ENCODE data around the gene ENTR1. TPM values are rescaled to one million over a fixed set of nuclear protein-coding genes. Genes with fewer than 3 reads are reported as not detected.

Gene ENTR1
- total RNA-seq, 5 donors from 2014 or later (not counting 1 experiment from before 2014, with no cell fraction given), result 57.7 to 103 (median 95.6) TPM

DNA sequence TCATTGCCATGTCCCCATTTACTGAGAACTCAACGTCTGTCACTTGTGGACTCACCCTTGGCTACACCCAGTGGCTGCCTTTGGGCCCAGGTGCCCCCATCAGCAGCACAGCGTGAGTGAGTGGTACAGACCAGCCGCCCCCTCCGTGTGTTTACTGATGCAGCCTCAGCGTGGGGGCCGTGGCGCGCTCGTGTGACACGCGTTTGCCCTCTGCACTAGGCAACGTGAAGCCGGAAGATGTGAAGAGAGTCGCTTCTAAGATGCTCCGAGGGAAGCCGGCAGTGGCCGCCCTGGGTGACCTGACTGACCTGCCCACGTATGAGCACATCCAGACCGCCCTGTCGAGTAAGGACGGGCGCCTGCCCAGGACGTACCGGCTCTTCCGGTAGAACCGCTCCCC is 12.5 kb upstream of the ENTR1 start:
- peaks cover 30% of the 10 kb centered on the region for H3K36me3 Mint-ChIP-seq
- no peaks in the 10 kb centered on the region for H3K9me3 Mint-ChIP-seq
- WGBS (ENCODE audit: insufficient coverage), result 96% methylated on average over 26 of the region's 26 CpGs
- ChIA-PET CTCF (no interaction called here), POLR2A (no interaction called here)
- H3K27me3 ChIP-seq (replicated peaks in 1 of 2; ENCODE audit: control insufficient read depth in 2 of 2, extremely low read depth in 1 of 2, insufficient read depth in 2 of 2, low read length in 1 of 2), result no peaks in the 10 kb centered on the region
- H3K27ac Mint-ChIP-seq, result no peak overlapping the region
- H3K27ac ChIP-seq (ENCODE audit: low read length), result no peak overlapping the region
- no peak overlapping the region for H3K4me3 Mint-ChIP-seq
- H3K27me3 Mint-ChIP-seq, result no peaks in the 10 kb centered on the region
- H3K36me3 ChIP-seq (ENCODE audit: control insufficient read depth in 2 of 2, extremely low read depth in 1 of 2, insufficient read depth in 1 of 2, low read length in 1 of 2), result peaks cover 25 to 57% of the 10 kb centered on the region in 2 donors
- ATAC-seq (replicated peaks in 1 of 4) (no peak), DNase-seq (no peak)
- no peaks in the 10 kb centered on the region for H3K4me1 Mint-ChIP-seq
- no peak overlapping the region for H3K4me3 ChIP-seq (ENCODE audit: control insufficient read depth in 1 of 2, extremely low read depth in 1 of 2, low read length in 1 of 2)
- no peaks in the 10 kb centered on the region for H3K9me3 ChIP-seq
- H3K4me1 ChIP-seq (ENCODE audit: control insufficient read depth in 1 of 2, extremely low read depth in 1 of 2, insufficient read depth in 2 of 2, low read length in 2 of 2), result no peaks in the 10 kb centered on the region

DNA sequence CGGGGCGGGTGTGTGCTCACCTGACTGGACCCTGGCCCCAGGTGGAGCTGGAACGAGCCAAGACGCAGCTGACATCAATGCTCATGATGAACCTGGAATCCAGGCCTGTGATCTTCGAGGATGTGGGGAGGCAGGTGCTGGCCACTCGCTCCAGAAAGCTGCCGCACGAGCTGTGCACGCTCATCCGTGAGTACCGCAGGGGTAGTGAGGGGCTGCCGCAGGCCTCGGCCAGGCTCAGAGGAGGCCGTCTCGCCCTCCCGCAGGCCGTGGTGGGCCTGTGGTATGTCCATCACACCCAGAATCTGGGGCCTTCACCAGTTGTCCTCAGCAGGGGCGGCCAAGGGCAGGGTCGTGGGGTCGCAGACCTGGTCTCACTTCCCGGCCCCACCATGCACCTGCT is 11.4 kb upstream of the ENTR1 start:
- 93% methylated on average over 21 of the region's 21 CpGs for WGBS (ENCODE audit: insufficient coverage)
- Mint-ChIP-seq H3K4me3 (no peak overlapping the region), H3K4me1 (no peaks in the 10 kb centered on the region), H3K36me3 (peaks cover 34% of the 10 kb centered on the region), H3K9me3 (no peaks in the 10 kb centered on the region), H3K27ac (no peak overlapping the region), H3K27me3 (no peaks in the 10 kb centered on the region)
- Histone ChIP-seq H3K4me1 (ENCODE audit: control insufficient read depth in 1 of 2, extremely low read depth in 1 of 2, insufficient read depth in 2 of 2, low read length in 2 of 2) (no peaks in the 10 kb centered on the region), H3K27me3 (replicated peaks in 1 of 2; ENCODE audit: control insufficient read depth in 2 of 2, extremely low read depth in 1 of 2, insufficient read depth in 2 of 2, low read length in 1 of 2) (no peaks in the 10 kb centered on the region), H3K9me3 (no peaks in the 10 kb centered on the region), H3K36me3 (ENCODE audit: control insufficient read depth in 2 of 2, extremely low read depth in 1 of 2, insufficient read depth in 1 of 2, low read length in 1 of 2) (peaks cover 32 to 66% of the 10 kb centered on the region in 2 donors), H3K27ac (ENCODE audit: low read length) (no peak overlapping the region), H3K4me3 (ENCODE audit: control insufficient read depth in 1 of 2, extremely low read depth in 1 of 2, low read length in 1 of 2) (no peak overlapping the region)
- POLR2A ChIA-PET, result interaction anchor here in 1 of 2 donors (0.7 kb wide), 1 partner anchor 44 kb away, joined by 8 read pairs; no protein-coding TSS in a partner anchor
- DNase-seq, result no peak
- CTCF ChIA-PET, result interaction anchor here in 1 of 2 donors (0.6 kb wide), 1 partner anchor 24 kb away, joined by 4 read pairs; no protein-coding TSS in a partner anchor
- ATAC-seq (replicated peaks in 1 of 4), result no peak

DNA sequence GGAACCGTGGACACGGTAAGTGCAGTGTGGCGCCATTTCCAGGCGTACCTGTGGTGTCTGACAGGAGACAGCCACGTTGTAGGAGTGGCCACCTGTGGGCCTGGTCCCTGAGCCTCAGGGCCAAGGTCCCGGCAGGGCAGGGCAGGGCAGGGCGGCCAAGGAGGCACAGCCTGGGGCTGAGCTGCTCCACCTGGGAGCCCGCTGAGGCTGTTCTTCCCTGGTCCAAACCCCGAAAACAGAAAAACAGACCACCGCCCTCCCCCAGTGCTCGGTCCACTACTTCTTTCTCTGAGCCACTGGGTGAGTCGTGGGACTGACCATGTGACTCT is 8.6 kb upstream of the ENTR1 start:
- no peak for DNase-seq
- no peak for ATAC-seq (replicated peaks in 1 of 4)
- 97% methylated on average over 12 of the region's 12 CpGs for WGBS (ENCODE audit: insufficient coverage)
- H3K36me3 ChIP-seq (ENCODE audit: control insufficient read depth in 2 of 2, extremely low read depth in 1 of 2, insufficient read depth in 1 of 2, low read length in 1 of 2), result peaks cover 36 to 82% of the 10 kb centered on the region in 2 donors
- H3K9me3 ChIP-seq, result no peaks in the 10 kb centered on the region
- no peaks in the 10 kb centered on the region for H3K27me3 ChIP-seq (replicated peaks in 1 of 2; ENCODE audit: control insufficient read depth in 2 of 2, extremely low read depth in 1 of 2, insufficient read depth in 2 of 2, low read length in 1 of 2)
- ChIA-PET POLR2A (interaction anchor here in 1 of 2 donors (0.6 kb wide), 1 partner anchor 23 kb away, joined by 4 read pairs; no protein-coding TSS in a partner anchor), CTCF (no interaction called here)
- peaks cover 0 to under 1% (median 0%) of the 10 kb centered on the region in 3 donors for H3K4me1 Mint-ChIP-seq
- no peak overlapping the region for H3K4me3 Mint-ChIP-seq
- no peak overlapping the region for H3K4me3 ChIP-seq (ENCODE audit: control insufficient read depth in 1 of 2, extremely low read depth in 1 of 2, low read length in 1 of 2)
- H3K27ac Mint-ChIP-seq, result no peak overlapping the region
- no peaks in the 10 kb centered on the region for H3K4me1 ChIP-seq (ENCODE audit: control insufficient read depth in 1 of 2, extremely low read depth in 1 of 2, insufficient read depth in 2 of 2, low read length in 2 of 2)
- H3K36me3 Mint-ChIP-seq, result peaks cover 39% of the 10 kb centered on the region
- H3K27ac ChIP-seq (ENCODE audit: low read length), result no peak overlapping the region
- H3K9me3 Mint-ChIP-seq, result no peaks in the 10 kb centered on the region
- no peaks in the 10 kb centered on the region for H3K27me3 Mint-ChIP-seq

DNA sequence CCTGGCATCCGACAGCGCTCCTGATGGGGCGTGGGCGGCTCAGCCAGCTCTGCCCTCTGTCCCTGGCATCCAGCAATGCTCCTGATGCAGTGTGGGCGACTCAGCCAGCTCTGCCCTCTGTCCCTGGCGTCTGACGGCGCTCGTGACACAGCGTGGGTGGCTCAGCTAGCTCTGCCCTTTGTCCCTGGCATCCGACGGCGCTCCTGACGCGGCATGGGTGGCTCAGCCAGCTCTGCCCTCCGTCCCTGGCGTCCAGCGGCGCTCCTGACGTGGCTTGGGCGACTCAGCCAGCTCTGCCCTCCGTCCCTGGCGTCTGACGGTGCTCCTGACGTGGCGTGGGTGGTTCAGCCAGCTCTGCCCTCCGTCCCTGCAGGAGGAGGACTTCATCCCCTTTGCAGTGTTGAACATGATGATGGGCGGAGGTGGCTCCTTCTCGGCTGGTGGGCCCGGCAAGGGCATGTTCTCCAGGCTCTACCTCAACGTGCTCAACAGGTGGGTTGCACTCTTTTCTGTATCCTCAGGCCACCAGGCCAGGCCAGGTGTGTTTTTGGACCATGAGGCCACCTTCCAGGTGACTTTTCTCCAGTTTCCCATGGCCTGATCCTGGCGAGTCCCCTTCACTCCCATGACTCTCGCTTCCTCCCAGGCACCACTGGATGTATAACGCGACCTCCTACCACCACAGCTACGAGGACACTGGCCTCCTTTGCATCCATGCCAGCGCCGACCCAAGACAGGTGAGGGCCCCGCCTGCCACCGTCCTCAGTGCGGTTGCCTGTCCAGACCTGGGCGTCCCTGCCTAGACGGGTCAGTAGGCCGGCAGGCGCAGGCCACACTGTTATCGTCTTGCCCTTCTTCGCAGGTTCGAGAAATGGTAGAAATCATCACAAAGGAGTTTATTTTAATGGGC is 8.0 kb upstream of the ENTR1 start:
- Mint-ChIP-seq H3K4me1 (peaks cover 0 to 3% (median 0%) of the 10 kb centered on the region in 3 donors), H3K27ac (no peak overlapping the region), H3K36me3 (peaks cover 45% of the 10 kb centered on the region), H3K4me3 (no peak overlapping the region), H3K9me3 (no peaks in the 10 kb centered on the region), H3K27me3 (no peaks in the 10 kb centered on the region)
- Histone ChIP-seq H3K4me1 (ENCODE audit: control insufficient read depth in 1 of 2, extremely low read depth in 1 of 2, insufficient read depth in 2 of 2, low read length in 2 of 2) (no peaks in the 10 kb centered on the region), H3K27me3 (replicated peaks in 1 of 2; ENCODE audit: control insufficient read depth in 2 of 2, extremely low read depth in 1 of 2, insufficient read depth in 2 of 2, low read length in 1 of 2) (no peaks in the 10 kb centered on the region), H3K4me3 (ENCODE audit: control insufficient read depth in 1 of 2, extremely low read depth in 1 of 2, low read length in 1 of 2) (no peak overlapping the region), H3K27ac (ENCODE audit: low read length) (no peak overlapping the region), H3K9me3 (no peaks in the 10 kb centered on the region), H3K36me3 (ENCODE audit: control insufficient read depth in 2 of 2, extremely low read depth in 1 of 2, insufficient read depth in 1 of 2, low read length in 1 of 2) (peaks cover 36 to 84% of the 10 kb centered on the region in 2 donors)
- POLR2A ChIA-PET, result interaction anchor here in 1 of 2 donors (0.7 kb wide), 1 partner anchor 23 kb away, joined by 3 read pairs; no protein-coding TSS in a partner anchor
- no peak for DNase-seq
- no peak for ATAC-seq (replicated peaks in 1 of 4)
- 95% methylated on average over 48 of the region's 48 CpGs for WGBS (ENCODE audit: insufficient coverage)
- CTCF ChIA-PET, result no interaction called here

DNA sequence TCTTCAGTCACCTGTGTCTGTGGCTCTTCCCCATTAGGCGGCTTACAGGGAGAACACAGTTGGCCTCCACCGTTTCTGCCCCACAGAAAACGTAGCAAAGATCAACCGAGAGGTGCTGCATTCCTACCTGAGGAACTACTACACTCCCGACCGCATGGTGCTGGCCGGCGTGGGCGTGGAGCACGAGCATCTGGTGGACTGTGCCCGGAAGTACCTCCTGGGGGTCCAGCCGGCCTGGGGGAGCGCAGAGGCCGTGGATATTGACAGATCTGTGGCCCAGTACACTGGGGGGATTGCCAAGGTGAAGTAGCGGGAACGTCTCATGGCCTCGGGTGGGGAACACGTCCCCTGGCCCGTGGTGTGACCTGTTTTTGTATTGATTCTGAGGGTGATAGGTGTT is 6.5 kb upstream of the ENTR1 start:
- H3K9me3 ChIP-seq, result no peaks in the 10 kb centered on the region
- Mint-ChIP-seq H3K4me3 (no peak overlapping the region), H3K4me1 (peaks cover 0 to 10% (median 5%) of the 10 kb centered on the region in 3 donors), H3K36me3 (peaks cover 41% of the 10 kb centered on the region), H3K9me3 (no peaks in the 10 kb centered on the region), H3K27ac (no peak overlapping the region), H3K27me3 (no peaks in the 10 kb centered on the region)
- no peak for ATAC-seq (replicated peaks in 1 of 4)
- POLR2A ChIA-PET, result interaction anchor here (0.6 to 0.8 kb wide), 2 partner anchors 19 to 24 kb away, joined by 3 read pairs; no protein-coding TSS in a partner anchor
- no peak overlapping the region for H3K4me3 ChIP-seq (ENCODE audit: control insufficient read depth in 1 of 2, extremely low read depth in 1 of 2, low read length in 1 of 2)
- H3K4me1 ChIP-seq (ENCODE audit: control insufficient read depth in 1 of 2, extremely low read depth in 1 of 2, insufficient read depth in 2 of 2, low read length in 2 of 2), result no peaks in the 10 kb centered on the region
- CTCF ChIA-PET, result no interaction called here
- DNase-seq, result no peak
- no peak overlapping the region for H3K27ac ChIP-seq (ENCODE audit: low read length)
- H3K27me3 ChIP-seq (replicated peaks in 1 of 2; ENCODE audit: control insufficient read depth in 2 of 2, extremely low read depth in 1 of 2, insufficient read depth in 2 of 2, low read length in 1 of 2), result no peaks in the 10 kb centered on the region
- peaks cover 26 to 80% of the 10 kb centered on the region in 2 donors for H3K36me3 ChIP-seq (ENCODE audit: control insufficient read depth in 2 of 2, extremely low read depth in 1 of 2, insufficient read depth in 1 of 2, low read length in 1 of 2)
- 92% methylated on average over 19 of the region's 19 CpGs for WGBS (ENCODE audit: insufficient coverage)

DNA sequence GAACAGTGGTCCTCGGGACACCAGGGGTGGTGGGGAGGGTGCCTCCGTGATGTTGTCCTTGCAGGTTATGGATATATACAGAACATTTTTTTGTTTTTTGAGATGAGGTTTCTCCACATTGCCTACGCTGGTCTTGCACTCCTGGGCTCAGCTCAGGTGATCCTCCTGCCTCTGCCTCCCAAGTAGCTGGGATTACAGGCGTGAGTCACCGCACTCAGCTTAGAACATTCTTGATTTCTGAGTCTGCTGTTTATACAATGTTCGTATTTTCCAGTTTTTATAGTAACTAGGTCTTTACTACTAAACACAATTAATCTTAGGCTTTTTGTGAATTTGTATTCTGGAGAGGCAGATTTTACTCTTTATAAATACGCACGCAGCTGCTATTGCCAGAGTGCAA is 6.0 kb upstream of the ENTR1 start:
- no peak overlapping the region for H3K27ac Mint-ChIP-seq

More for the DNA sequence above, 6.0 kb upstream of the ENTR1 start:
- Histone ChIP-seq H3K9me3 (no peaks in the 10 kb centered on the region), H3K27me3 (replicated peaks in 1 of 2; ENCODE audit: control insufficient read depth in 2 of 2, extremely low read depth in 1 of 2, insufficient read depth in 2 of 2, low read length in 1 of 2) (no peaks in the 10 kb centered on the region), H3K27ac (ENCODE audit: low read length) (no peak overlapping the region), H3K4me3 (ENCODE audit: control insufficient read depth in 1 of 2, extremely low read depth in 1 of 2, low read length in 1 of 2) (no peak overlapping the region), H3K36me3 (ENCODE audit: control insufficient read depth in 2 of 2, extremely low read depth in 1 of 2, insufficient read depth in 1 of 2, low read length in 1 of 2) (peaks cover 26 to 75% of the 10 kb centered on the region in 2 donors), H3K4me1 (ENCODE audit: control insufficient read depth in 1 of 2, extremely low read depth in 1 of 2, insufficient read depth in 2 of 2, low read length in 2 of 2) (peaks cover 3 to 4% of the 10 kb centered on the region in 2 experiments)
- CTCF ChIA-PET, result no interaction called here
- H3K4me1 Mint-ChIP-seq, result peaks cover 3 to 14% (median 9%) of the 10 kb centered on the region in 3 donors
- 100% methylated on average over 4 of the region's 8 CpGs for WGBS (ENCODE audit: insufficient coverage)
- H3K27me3 Mint-ChIP-seq, result no peaks in the 10 kb centered on the region
- no peak overlapping the region for H3K4me3 Mint-ChIP-seq
- H3K9me3 Mint-ChIP-seq, result no peaks in the 10 kb centered on the region
- DNase-seq (no peak), ATAC-seq (replicated peaks in 1 of 4) (no peak)
- H3K36me3 Mint-ChIP-seq, result peaks cover 39% of the 10 kb centered on the region
- POLR2A ChIA-PET, result interaction anchor here (0.6 to 0.8 kb wide), 2 partner anchors 20 to 23 kb away, joined by 3 read pairs; no protein-coding TSS in a partner anchor
